ENCODE results near the gene PLXNA1. TPM values are rescaled to one million over a fixed set of nuclear protein-coding genes. Genes with fewer than 3 reads are reported as not detected.
A peak's percentile ranks its signal among the peaks of the same experiment; 100 is the strongest.

PLXNA1 gene
- total RNA-seq, 2 donors from 2014 or later = 18.6 to 20.4 TPM

DNA sequence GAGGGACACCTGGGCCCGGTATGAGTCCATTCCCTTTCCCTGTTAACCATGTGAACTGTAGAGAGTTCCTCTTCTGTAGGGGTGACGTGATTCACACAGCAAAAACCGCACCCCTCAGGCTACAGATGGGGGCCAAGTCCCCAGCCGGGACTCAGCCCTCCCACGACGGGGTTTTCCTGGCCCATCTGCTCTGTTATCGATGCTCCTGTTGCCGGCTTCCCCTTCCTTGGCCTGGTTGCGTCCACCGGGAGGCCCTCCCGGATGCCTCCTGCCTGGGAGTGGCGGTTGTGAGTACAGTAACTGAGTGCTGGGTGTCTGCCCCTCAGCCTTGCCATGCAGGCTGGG, 817 bp upstream of the PLXNA1 start:
- no peak for DNase-seq
- ATAC-seq = peak; percentile 1 to 4
- intact Hi-C loops (cut with DNase I) = loop anchor here (2.0 to 10.0 kb wide), 5 partner anchors 229 to 553 kb away; no protein-coding TSS in a partner anchor

GRCh38 chr3:126983276-126983652, 349 bp downstream of the PLXNA1 start:
- peak in 1 of 2 donors; percentile 16 for ATAC-seq
- DNase-seq = no peak
- intact Hi-C loops (cut with DNase I) = loop anchor here (2.0 to 10.0 kb wide), 5 partner anchors 230 to 552 kb away; no protein-coding TSS in a partner anchor

- ATAC-seq (peak; percentile 6 to 9), DNase-seq (no peak)
- intact Hi-C loops (cut with DNase I) = loop anchor here (2.0 to 10.0 kb wide), 5 partner anchors 231 to 551 kb away; no protein-coding TSS in a partner anchor
Observed at GRCh38 chr3:126983653-126984390, 907 bp downstream of the PLXNA1 start.

DNA sequence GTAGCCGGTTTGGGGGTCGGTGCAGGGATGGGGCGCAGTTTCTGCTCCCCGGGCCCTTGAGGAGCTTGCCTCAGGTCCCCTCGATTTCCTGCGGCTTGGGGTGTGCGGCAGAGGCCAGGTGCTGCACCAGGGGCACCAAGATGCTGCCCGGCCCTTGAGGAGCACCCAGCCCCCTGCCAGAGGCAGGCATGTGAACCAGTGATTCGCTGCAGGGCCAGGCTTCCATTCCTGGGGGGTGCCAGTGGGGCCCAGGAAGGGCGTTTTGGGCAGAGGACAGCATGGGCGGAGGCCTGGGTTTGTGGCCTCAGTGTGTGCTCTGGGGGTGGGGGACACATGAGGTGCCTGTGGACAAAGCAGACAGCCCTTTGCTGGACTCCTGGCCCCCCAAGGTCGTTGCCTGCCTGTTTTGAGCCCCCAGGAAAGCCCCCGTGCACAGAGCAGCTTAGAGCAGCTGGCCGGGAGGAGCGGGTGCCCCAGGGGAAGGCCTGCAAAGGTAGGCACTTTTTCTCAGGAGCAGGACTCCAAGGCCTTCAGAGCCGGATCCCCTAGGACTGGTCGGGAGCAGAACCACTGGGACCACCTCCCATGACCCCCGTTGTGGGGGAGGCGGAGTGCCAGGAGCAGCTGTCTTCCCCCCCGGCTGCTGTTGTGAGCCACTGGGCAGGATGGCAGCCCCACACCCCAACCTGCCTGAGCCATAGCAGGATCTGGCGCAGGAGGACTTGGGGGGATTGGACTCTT, 1.6 kb downstream of the PLXNA1 start:
- intact Hi-C loops (cut with DNase I) = loop anchor here in 1 of 2 donors (5.0 to 10.0 kb wide), 3 partner anchors 232 to 550 kb away; no protein-coding TSS in a partner anchor
- DNase-seq (no peak), ATAC-seq (no peak)

DNA sequence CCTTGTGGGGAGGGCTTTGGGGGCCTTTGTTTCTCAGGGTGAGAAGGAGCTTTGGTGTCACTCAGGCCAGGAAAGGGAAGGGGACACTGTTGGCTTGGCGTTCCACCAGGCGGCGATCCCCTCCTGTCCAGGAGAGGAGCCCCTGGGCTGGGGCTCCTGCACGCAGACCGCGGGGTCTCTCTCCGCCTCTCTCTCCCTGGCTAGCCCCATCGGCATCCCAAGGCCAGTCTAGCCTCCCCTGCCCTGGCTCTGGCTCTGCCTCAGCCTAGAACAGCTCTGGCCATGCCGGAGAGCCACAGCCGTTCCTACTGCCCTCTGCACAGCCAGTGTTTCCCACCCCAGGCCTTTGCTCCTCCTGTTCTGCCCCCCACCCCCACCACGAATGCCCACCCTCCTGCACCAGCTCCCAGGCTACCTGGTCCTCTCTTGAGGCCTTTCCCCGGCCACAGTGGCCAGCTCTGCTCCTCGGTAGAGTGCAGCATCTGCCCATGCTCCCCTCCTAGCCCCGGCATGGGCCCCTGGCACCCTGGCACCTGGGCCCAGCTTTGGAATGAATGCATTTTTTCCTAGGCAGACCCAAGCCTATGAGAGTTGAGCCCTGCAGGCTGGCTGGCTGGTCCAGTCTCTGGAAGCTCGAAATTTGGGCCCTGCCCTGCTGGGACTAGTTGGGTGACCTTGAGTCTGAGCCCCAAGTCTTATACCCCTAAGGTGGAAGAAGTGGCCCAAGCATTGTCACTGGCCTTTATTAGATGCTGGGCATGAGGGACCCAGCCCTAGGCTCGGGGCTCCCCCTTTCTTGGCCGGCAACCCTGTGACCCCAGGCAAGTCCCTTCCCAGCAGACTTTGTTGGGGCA, 2.4 kb downstream of the PLXNA1 start:
- no peak for ATAC-seq
- DNase-seq = no peak
- intact Hi-C loops (cut with DNase I) = loop anchor here in 1 of 2 donors (10.0 kb wide), 2 partner anchors 301 to 549 kb away; no protein-coding TSS in a partner anchor

GRCh38 chr3:126986001-126986400, 3.1 kb downstream of the PLXNA1 start:
- DNase-seq (no peak), ATAC-seq (no peak)
- intact Hi-C loops (cut with DNase I) = loop anchor here in 1 of 2 donors (10.0 kb wide), 2 partner anchors 301 to 549 kb away; no protein-coding TSS in a partner anchor

GRCh38 chr3:126987129-126987528, 4.2 kb downstream of the PLXNA1 start:
- no peak for DNase-seq
- intact Hi-C loops (cut with DNase I) = loop anchor here in 1 of 2 donors (10.0 kb wide), 2 partner anchors 302 to 548 kb away; no protein-coding TSS in a partner anchor
- ATAC-seq = no peak

DNA sequence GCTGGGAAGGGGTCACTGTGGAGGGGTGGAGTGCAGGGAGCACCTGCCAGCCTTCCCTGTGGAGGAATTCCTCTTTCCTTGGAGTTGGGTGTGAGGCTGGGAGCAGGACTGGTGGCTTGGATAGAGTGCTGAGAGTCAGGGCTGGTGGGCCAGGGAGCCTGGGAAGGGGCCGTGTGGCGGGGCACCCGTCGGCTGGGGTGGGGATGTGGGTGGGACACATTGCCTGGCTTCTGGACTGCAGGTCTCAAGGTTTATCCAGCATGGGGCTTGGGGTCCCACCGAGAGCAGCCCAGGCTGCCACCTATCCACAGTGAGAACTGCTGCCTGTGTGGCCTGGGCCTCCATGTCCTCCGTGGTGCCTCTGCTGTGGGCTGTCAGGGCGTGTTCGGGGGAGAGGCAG, 4.7 kb downstream of the PLXNA1 start:
- intact Hi-C loops (cut with DNase I) = loop anchor here in 1 of 2 donors (10.0 kb wide), 2 partner anchors 303 to 547 kb away; no protein-coding TSS in a partner anchor
- no peak for ATAC-seq
- DNase-seq = no peak

DNA sequence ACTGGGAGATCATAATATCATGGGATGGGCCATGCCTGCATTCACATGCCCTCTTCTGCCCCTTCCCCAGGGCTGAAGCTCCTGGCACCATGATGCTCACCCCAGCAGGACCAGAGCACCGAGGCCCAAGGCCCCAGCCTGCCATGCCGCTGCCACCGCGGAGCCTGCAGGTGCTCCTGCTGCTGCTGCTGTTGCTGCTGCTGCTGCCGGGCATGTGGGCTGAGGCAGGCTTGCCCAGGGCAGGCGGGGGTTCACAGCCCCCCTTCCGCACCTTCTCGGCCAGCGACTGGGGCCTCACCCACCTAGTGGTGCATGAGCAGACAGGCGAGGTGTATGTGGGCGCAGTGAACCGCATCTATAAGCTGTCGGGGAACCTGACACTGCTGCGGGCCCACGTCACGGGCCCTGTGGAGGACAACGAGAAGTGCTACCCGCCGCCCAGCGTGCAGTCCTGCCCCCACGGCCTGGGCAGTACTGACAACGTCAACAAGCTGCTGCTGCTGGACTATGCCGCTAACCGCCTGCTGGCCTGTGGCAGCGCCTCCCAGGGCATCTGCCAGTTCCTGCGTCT, 5.6 kb downstream of the PLXNA1 start:
- no peak for ATAC-seq
- DNase-seq = no peak
- intact Hi-C loops (cut with DNase I) = loop anchor here in 1 of 2 donors (10.0 kb wide), 2 partner anchors 304 to 546 kb away; no protein-coding TSS in a partner anchor

- DNase-seq = no peak
- no peak for ATAC-seq
- intact Hi-C loops (cut with DNase I) = loop anchor here in 1 of 2 donors (10.0 kb wide), 2 partner anchors 305 to 545 kb away; no protein-coding TSS in a partner anchor
Observed at GRCh38 chr3:126989316-126990023, 6.6 kb downstream of the PLXNA1 start.

DNA sequence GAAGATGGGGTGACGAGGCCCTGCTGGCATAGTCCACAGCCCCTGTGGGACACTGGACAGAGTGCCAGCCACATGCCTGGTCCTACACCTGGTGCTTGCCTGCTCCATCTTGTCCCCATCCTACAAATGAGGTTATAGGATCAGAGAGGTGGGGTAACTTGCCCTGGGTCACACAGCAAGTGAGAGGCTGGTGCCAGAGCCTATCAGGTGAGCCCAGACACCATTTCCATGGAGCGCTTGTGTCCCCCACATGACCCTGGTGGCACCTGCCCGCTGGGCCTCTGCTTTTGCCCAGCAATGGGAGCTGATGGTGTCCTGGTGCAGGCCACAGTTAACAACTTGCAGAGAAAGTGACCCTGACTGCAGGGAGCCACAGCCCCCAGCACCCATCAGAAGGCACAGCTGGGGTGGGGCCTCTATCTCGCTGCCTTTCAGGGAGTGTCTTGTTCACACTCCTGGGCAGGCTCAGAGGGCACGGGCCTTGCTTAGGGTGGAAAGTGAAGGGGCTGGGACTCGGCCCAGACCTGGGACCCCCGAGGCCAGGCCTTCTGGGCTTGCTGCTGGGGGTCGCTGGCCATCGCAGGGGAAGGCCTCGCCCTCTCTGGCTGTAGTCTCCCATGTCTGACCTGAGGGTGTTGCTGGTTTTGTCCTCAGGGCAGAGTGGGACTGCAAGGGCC, 7.2 kb downstream of the PLXNA1 start:
- DNase-seq = no peak
- no peak for ATAC-seq
- intact Hi-C loops (cut with DNase I) = no loop called here

DNA sequence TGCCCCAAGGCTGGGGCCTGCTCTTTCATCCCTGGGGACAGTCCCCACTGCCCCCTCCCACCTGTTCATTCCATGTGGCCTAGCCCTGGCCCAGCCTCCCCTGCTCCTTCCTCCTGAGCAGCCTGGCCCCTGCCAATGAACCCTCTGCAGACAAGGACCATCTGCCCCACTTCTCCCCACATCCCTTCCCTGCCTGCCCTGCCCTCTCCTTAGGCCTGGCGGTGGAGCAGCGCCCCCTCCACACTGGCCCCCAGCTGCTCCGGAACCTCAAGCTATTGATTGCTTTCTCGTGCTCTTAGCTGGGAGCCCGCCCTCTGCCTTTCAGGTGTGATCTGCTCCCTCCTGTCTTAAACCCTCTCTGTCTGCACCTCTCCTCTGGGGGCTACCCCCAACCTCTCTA, 8.0 kb downstream of the PLXNA1 start:
- intact Hi-C loops (cut with DNase I) = no loop called here
- DNase-seq (no peak), ATAC-seq (no peak)

GRCh38 chr3:126991366-126992200, 8.7 kb downstream of the PLXNA1 start:
- intact Hi-C loops (cut with DNase I) = no loop called here
- no peak for ATAC-seq
- DNase-seq = no peak

DNA sequence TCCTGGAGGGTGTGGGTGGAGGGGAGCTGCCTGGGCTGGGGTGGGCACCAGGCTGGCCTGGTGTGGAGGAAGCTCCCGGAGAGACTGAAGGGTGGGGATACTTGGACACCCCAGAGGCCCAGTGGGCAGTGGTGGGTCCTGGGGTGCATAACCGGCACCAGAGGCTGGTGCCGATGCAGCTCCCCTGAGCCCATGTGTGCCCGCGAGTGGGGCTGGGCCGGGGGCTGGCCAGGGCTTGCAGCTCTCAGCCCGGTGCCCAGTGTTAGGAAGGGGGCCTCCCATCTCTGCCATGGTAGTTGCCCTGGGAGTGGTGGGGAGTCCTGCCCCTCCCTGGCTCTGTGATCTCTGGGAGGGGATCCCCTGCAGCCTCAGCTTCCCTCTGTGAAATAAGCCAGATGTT, 9.3 kb downstream of the PLXNA1 start:
- DNase-seq (no peak), ATAC-seq (no peak)
- intact Hi-C loops (cut with DNase I) = no loop called here

- intact Hi-C loops (cut with DNase I) = no loop called here
Observed at GRCh38 chr3:126992776-126993175, 9.9 kb downstream of the PLXNA1 start.

GRCh38 chr3:126993436-126993835, 10.5 kb downstream of the PLXNA1 start:
- ATAC-seq (no peak), DNase-seq (no peak)
- intact Hi-C loops (cut with DNase I) = no loop called here

More at GRCh38 chr3:126992776-126993175, 9.9 kb downstream of the PLXNA1 start:
- DNase-seq (no peak), ATAC-seq (no peak)

Data from left cardiac atrium (tissue), 4 donors.